GM04504 (cell line): Measurements from ENCODE around the gene HMG20B.

Experiments
- DNase-seq: peaks from one replicate; pipeline ENCODE4 v3.0.0-alpha.2; 2012; ENCODE audit warnings: low read depth

The HMG20B gene

DNA sequence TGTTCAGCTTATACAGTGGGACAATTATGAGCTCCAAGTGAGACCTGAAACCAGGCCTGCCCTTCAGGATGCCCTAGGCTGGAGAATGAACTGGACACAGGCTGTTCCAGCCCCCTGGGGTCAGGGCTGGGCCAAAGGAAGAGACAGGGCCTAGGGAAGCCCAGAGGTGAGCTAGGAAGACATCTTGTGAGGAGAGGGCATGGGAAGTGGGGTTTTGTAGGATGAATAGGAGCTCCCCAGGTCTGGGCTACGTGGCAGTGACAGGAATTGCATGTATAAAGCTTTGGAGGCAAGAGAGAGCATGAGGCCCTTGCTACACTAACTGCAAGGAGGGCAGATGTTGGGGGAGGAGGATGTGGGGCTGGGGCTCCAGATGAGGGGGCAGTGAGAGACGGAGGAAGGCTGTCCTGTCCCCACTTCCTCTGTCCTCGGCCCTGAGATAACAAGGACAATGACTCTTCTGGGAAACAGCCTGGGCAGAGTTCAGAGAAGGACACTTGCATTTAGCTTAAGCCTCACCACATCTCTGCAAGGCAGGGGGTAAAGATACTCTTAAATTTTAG, 35.4 kb downstream of the HMG20B start:
- DNase-seq, result no peak

DNA sequence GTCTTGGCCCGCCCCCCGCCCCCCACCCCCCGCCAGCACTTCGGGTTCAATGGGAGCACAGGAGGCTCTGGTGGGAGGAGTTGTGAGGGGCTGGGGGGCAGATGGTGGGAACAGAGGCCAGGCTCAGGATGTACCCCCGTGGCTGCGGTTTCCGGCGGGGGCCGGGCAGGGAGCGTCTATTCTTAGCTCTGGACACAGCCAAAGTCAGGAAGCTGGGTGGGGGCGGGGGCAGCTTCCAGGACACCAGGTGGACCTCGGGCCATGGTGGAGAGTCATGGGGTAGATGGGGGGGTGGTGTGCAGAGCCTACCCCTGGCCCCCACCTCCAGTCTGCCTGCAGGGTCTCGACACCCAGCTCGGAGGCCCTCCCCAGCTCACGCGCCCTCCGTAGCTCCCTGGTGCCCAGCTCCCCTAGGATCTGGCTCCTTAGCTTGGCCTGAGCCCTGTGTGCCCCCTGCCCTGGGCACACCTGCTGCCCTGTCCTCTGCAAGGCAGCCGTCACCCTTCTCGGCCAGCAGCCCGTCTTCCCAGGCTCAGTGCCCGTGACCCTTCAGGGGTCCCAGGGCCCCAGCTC, 36.1 kb downstream of the HMG20B start:
- DNase-seq, result no peak

DNA sequence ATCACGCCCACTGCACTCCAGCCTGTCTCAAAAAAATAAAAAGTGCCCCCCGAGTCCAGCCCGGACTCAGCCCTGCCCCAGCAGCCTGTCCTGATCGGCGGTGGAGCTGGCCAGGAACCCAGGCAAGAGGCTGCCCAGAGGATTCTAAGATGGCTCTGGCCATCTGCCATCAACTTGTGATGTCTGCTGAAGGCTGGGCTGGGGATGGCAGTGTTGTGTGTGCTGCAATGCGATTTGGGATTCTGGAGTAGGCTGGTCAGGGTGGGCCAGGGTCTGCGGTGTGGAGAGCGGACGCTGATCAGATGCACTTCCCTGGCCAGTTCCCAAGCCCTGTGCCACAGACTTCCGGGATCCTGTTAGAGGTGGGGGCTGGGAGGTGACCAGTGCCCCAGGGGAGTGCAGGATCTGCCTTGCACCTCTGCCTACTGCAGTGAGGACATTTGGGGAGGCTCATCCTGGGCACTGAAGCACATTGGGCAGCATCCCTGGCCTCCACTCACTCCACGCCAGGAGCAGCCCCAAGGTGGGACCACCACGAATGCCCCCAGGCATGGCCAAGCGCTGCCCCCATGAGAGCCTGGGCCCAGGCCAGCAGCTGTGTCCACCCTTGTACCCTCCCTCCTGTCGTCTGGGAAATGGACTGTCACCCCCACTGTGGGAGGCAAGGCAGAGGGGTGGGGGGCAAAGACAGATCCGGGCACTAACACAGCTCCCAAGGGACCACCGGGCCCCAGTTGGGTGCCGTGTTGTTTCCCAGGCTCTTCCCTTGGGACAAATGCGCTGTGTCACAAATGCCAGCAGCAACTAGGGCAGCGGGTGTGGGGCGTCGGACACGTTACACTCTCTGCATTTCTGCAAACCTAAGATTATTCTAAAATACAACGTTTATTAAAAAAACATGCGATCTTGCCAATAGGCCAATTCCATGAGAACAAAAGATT, 37.3 kb downstream of the HMG20B start:
- no peak for DNase-seq

DNA sequence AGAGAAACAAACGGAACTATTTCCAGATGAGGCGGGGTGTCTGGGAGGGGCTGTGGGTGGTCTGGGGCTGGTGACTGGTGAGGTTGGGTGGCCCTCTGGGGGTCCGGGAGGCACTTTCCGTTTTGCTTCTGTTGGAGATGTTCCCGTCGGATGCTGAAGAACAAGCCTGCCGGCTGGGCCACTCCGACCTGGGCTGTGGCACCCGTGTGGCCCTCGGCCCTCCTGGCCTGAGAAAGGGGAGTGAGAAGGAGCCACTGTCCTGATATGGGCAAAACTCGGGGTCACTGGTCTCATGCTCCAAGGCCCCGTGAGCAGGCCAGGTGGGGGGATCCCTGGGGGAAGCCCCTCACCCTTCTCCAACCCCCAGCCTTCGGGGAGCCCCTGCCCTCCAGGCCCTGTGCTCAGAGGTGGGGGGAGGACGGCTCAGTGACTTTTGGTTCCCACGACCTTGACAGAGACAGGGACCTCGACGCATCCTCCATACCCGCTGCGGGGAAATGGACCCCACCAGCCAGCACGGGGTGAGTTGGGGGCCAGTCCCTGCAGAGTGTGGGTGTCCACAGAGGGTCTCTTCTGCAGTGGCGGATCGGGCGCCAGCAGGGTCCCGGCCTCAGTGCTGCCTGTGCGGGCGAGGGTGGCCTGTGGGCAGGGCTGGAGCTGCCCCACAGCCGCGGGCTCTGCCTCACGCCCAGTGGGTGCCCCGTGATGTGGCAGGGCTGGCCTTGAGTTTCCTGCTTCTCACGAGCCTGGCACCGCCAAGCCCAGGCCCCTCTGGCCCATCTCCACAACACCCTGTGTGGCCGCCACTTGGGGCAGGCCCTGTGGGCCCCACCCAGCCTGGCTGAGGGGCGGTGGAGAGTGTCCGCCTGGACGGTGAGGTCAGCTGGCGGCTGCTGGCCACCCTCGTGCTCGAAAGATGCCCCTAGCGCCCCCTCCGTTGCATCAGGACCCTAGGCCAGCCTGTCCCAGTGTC, 38.3 kb downstream of the HMG20B start:
- no peak for DNase-seq

DNA sequence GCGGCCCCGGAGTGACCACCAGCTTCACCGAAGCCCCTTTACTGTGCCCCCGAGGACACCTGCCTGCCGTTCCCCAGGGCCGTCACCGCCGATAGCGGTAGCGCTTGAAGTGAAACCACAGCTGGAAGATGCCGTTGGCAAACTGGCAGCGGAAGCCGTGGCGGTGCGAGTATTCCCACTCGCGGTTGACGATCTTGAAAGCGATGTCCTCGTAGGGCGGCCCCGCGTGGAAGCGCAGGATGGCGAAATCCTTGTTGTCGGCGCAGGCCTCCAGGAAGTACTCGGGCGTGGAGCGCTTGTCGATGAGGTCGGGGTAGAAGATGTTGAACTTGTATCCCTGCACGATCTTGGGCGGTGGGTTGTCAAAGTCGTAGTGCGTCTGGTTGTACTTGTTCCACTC, 39.1 kb downstream of the HMG20B start:
- DNase-seq, result no peak

DNA sequence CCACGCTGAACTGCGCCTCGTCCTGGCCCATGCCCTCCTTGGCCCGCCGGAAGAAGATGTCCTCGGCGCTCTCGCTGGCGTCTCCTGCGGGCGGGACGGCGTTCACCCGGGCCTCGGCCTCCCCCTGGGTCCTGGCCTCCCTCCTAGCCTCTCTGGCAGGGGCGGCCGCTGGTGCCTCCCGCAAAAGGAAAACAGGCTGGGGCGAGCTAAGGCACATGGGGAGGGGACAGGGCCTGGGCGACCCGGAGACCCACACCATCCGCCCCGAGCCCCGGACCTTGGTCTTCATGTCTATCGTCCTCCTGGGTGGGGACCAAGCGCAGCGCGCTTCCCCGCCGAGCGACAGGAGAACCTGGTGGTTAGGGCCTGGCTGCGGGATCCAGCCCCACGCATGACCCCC, 39.6 kb downstream of the HMG20B start:
- DNase-seq, result no peak

DNA sequence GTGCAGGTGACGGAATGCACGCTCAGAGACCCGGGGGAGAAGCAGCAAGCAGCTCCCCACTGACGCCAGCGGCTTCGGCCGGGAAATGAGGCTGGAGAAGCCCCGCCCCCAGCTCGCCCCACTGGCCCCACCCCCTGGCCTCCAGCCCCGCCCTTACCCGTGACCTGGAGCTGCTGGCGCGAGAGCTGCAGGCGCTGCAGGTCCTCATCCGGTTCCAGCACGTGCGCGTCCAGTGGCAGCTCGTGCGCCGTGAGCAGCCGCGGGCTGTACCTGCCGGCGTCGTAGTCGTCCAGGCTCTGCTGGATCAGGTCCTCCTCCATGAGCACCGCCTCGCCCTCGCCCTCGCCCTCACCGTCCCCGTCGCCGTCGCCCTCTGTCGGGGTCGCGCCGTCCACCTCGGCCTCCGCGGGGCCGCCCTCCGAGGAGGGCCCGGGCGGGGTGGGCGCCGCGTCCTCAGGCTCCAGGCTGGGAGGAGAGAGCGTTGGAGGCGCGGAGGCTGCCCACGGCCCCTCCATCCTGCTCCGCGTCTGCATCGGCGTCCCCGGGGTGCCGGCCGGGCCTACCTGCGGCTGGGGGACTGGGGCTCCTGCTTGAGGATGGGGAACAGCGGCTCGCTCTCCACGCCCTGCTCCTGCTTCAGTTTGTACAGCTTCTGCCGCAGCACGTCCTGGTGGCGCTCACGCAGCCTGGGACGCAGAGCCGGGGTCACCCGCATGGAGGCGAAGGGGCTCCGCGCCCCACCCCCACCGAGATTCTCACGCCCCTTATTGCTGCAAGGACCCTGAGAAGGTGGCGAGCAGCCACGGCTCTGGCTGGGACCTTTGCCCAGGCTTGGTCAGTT, 40.4 kb downstream of the HMG20B start:
- no peak for DNase-seq

DNA sequence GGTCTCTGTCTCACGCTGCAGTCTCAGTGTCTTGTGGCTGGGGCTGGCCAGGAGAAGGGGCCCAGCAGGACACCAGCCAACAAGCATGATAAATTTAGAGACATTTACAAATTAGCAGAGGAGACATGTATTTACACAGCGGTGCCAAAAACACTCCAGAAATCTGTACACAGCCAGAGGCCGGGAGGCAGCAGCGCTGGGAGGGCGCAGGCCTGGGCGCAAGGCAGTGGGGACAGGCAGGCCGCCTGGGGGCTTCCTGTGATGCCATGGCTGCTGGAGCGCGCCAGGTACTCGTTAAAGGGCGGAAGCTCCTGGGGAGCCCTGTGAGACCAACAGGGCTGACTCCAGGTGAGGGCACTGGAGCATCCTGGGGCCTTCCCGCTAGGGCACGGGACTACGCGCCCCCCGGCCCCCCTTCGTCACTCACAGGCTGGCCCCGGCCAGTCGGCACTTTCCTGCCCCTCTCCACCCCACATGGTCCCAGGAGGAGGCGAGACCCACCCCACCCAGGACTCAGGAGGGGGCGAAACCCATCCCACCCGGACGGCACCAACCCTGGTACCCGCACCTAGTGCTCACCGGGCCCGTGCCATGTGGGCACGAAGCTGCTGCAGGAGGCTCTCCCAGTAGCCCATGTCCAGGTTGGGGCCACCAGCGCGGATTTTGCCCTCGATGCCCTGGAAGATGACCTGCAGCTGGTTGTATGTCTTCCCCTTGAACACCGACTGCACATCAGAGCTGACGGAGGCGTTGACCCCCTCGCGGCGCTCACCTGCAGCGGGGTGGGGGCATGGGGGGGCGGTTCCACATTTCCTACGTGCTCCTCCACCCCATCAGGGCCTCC, 41.3 kb downstream of the HMG20B start:
- no peak for DNase-seq

DNA sequence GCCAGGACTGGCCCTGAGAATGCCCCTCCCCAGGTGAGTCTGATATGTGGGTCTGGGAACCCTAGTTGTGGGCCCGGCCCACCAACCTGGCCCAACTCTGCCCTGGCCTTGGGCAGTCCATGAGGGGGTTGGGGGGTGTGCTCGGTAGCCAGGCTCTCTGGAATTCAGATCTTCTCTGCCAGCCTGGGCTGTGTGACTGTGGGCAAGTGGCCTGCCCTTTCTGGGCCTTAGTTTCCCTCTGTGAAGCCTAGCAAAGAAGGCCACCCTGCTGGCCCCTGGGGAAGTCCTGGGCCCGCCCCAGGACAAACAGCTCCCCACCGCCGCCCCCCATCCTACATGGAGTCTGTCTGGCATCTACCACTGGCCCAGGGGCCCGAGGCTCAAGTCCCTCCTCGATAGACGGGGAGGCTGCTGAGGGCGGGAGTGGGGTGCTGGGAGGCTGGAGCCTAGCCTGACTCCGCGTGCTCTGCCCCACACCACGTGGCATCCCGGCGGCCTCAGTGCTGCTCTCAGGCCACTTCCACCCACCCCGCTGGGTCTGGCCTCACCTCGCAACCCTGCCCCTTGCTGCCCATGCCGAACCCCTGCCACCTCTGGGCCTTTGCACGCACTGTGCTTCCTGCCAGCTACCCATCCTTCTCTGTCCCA, 42.2 kb downstream of the HMG20B start:
- no peak for DNase-seq

DNA sequence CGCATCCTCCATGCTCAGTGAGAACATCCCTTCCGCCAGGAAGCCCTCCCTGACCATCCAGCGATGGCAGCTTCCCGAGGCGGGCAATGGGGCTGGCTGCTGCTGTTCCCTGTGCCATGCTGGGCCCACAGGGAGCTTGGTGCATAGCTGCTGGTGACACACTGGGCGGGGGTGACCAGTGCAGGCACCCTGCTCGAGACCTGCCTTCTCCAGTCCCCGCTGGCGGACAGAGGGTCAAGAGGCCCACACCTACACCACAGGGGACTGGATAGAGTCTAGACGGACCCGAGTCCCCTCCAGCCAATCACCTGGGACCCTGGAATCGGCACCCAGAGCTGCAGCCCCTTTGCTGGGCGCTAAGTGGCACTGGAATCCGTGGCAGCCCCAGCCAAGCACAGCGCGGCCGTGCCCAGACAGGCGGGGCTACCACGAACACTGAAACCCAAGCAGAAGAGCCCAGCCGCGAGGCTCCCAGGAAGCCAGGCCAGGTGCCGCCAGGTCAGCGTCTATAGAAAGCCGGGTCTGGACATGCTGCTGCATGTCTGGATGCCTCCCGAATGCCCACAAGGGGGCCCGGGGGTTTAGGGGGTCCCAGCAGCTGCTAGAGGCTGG, 42.9 kb downstream of the HMG20B start:
- DNase-seq, result no peak

DNA sequence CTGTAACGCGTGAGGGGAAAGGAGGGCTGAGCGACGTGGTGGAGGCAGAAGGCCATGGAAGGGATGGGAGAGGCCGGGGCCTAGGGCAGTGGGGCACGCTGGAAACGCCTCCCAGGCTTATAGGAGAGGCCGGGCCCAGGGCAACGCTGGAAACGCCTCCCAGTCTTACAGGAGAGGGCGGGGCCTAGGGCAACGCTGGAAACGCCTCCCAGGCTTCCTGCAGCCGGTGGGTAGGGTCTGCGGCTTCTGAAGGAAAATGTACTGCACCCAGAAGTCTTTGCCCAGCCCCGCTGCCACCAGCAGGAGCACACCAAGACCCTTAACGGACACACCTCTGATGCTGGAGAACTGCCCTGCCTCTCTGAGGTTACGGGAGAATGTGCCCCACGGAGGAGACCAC, 44.7 kb downstream of the HMG20B start:
- DNase-seq, result no peak

DNA sequence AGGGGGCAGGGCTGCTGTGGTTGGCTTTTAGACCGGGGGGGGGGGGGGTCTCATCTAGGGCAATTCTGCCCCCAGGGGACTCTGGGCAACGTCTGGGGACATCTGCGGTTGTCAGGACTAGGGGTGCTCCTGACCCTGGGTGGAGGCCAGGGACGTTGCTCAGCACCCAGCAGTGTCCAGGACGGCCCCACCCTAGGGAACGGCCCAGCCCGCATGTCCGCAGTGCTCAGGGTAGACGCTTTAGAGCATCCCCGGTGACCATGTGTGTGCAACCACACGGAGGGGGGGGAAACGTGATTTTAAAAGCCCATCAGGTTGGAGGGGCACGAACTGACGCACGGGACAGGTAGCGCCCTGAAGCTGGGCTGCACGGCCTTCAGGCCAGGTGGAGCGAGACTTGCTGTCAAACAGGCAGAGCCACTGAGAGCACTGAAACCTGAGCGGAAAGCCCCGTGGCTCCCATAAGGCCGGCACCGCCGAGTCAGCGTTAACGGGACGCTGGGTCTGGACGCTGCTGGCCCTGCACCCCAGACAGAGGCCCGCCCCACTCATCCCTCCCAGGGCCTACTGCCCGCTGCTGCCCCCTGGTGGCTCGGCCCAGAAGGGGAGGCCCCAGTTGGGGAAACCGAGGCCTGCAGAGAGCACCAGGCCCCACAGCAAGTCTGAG, 45.5 kb downstream of the HMG20B start:
- DNase-seq, result no peak

DNA sequence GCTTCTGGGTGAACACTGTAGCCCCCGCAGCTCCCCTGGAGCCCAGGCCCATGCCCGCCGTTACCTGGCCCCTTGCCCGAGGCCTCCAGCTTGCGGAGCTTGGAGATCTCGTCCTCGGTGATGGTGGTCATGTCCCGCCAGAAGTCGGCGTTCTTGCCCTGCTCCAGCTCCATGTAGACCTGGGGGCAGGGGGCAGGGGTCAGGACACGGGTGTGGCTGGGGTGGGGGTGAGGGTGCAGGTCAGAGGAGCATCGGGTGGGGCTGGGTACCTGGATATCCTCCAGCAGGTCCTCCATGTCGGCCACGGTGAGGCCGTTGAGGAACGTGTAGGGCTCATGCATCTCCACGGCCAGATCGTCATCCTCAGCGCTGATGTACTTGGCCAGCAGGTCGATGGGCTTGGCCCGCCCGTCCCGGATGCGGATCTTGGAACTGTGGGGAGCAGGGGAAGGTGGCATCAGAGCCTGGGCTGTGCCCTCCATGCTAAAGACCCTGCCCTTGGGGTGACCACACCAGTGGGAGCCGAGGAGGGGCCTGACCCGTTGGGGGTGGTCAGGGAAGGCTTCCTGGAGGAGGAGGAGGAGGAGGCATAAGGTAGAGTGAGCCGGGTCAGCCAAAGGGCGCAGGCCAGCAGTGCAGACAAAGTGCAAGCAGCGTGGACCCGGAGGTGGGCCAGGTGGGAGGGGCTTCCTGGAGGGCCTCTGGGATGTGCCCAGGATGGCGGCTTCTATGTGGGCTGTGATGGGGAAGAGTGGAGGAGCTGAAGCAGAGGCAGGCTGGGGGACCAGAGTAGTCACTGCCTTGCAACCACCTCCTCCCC, 46.3 kb downstream of the HMG20B start:
- no peak for DNase-seq

DNA sequence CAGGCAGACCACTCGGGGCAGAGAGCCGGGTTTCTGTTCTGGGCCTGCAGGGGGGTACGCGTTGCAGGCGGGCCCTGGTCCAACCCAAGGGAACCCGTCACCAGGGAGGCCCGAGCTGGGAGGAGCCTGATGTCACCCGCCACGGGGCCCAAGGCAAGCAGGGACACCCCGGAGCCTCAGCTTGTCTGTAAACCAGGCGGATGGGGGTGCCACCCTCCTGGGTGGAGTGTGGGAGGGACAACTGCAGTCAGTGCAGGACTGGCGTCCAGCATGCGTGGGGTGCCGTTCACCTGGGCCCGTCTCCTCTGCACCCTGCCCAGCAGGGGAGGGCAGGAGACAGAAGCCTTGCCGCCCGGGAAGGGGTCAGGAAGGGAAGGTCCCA, 46.9 kb downstream of the HMG20B start:
- no peak for DNase-seq

DNA sequence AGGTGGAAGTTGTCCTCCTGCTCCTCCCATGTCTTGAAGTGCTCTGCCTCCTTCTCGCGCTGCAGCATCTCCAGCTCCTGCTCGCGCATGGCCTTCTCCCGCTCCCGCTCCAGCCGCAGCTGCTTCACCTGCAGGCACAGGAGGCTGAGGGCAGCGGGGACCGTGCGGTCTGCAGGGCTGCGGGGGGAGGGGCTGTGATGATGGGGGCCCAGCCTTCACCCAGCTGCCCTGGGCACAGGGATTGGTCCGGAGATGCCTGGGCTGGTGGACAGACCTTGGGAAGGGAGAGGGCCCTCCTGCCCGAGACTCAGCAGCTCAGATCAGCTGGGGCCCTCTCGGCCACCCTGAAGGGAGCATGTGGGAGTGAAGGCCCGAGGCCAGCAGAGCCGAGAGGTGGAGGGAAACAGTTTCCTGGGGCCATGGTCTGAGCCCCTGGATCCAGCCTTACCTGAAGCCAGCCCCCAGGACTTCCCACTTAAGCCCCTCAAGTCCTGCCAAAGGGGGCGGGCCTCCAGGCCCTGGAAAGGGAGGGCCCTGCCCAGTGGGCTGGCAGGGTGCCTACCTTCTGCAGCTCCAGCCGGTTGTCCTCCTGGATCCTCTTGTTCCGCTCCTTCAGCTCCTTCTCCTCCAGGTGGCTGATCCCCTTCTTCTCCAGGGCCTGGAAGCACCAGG, 47.5 kb downstream of the HMG20B start:
- DNase-seq, result no peak

DNA sequence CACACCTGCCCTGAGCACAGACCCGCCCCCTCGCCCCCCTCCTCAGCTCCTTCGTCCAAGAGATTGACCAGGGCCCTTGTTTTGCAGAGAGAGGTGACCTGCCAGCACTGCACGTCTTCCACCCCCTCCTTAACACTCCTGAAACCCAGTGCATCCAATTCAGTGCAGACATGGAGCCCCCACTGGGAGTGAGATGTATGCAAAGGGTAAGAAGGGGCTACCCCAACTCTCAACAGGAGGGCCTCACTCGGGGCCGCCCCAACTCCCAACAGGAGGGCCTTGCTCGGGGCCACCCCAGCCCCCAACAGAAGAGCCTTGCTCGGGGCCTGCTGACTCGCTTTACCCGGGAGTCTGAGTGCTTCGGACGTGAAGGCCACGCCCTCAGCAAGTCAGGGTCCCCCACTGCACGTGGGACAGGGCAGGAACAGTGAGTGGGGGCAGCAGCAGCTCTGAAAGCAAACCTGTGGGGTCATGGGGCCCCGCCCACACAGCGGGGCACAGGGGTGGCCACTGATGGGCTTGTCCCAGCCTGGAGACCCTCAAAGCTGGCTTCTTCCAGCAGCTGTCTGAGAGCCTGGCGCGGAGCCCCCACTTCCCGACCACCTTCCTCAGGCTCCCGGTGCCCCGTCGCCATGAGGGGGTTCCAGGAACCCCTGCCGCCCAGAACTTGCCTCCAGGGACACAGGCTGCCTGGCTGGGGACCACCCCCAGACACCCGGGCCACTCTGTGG, 48.2 kb downstream of the HMG20B start:
- DNase-seq, result no peak

DNA sequence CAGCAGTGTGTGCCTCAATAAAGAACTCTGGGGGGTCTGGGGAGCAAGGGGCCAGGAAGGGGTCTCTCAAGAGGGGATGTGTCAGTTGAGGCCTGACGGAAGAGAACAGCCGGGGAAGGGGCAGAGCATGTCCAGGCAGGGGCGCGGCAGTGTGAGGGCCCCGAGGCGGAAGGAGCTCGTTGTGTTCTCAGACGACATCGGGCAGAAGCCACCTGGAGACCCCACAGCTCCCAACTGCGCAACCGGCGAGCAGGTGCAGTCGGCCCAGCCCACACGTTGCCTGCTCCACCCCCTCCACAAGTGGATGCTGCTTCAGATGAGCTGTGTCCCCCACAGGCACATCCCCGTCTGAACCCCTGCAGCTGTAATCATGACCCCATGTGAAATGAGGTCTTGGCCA, 48.9 kb downstream of the HMG20B start:
- DNase-seq, result no peak
